ENCODE results near the gene CCDC121.
A peak's percentile ranks its signal among the peaks of the same experiment; 100 is the strongest.
"Not testable (repeated sequence)": the region's sequence is repeated elsewhere in the genome, so short reads cannot be mapped to it uniquely, and the experiment has no call there.

The CCDC121 gene

GRCh38 chr2:27634291-27634690 lies 5.5 kb upstream of the CCDC121 start:
- no peak for DNase-seq

GRCh38 chr2:27630257-27630656 lies 1.4 kb upstream of the CCDC121 start:
- DNase-seq, result not testable (repeated sequence)

- DNase-seq, result no peak
Measured at GRCh38 chr2:27627963-27628766, 647 bp downstream of the CCDC121 start.

GRCh38 chr2:27626921-27627320 lies 1.9 kb downstream of the CCDC121 start:
- not testable (repeated sequence) for DNase-seq

- not testable (repeated sequence) for DNase-seq
Measured at GRCh38 chr2:27626323-27626722, 2.5 kb downstream of the CCDC121 start.

- DNase-seq, result no peak
Measured at GRCh38 chr2:27624943-27625342, 3.9 kb downstream of the CCDC121 start.

GRCh38 chr2:27622921-27623384 lies 5.9 kb downstream of the CCDC121 start:
- no peak for DNase-seq

GRCh38 chr2:27621524-27621923 lies 7.3 kb downstream of the CCDC121 start:
- DNase-seq, result no peak

- DNase-seq, result no peak
Measured at GRCh38 chr2:27615316-27615715, 13.5 kb downstream of the CCDC121 start.

GRCh38 chr2:27613985-27614384 lies 14.8 kb downstream of the CCDC121 start:
- DNase-seq, result no peak

GRCh38 chr2:27606611-27607010 lies 22.2 kb downstream of the CCDC121 start:
- DNase-seq, result no peak

GRCh38 chr2:27596627-27597026 lies 32.2 kb downstream of the CCDC121 start:
- no peak for DNase-seq

- DNase-seq, result not testable (repeated sequence)
Measured at GRCh38 chr2:27595412-27595811, 33.4 kb downstream of the CCDC121 start.

GRCh38 chr2:27594020-27594703 lies 34.6 kb downstream of the CCDC121 start:
- not testable (repeated sequence) for DNase-seq

- DNase-seq, result no peak
Measured at GRCh38 chr2:27593240-27593639, 35.6 kb downstream of the CCDC121 start.

- no peak for DNase-seq
Measured at GRCh38 chr2:27591745-27592144, 37.1 kb downstream of the CCDC121 start.

GRCh38 chr2:27588308-27588707 lies 40.5 kb downstream of the CCDC121 start:
- no peak for DNase-seq

- no peak for DNase-seq
Measured at GRCh38 chr2:27587025-27587424, 41.8 kb downstream of the CCDC121 start.

- no peak for DNase-seq
Measured at GRCh38 chr2:27584597-27584996, 44.2 kb downstream of the CCDC121 start.

GRCh38 chr2:27583390-27583915 lies 45.4 kb downstream of the CCDC121 start:
- DNase-seq, result no peak

GRCh38 chr2:27582695-27583389 lies 46.0 kb downstream of the CCDC121 start, which contains the start of gene ZNF512:
Gene ZNF512, plus strand, starts transcription at chr2:27583042. Its CDS starts 71 bp downstream, at chr2:27583113.
- DNase-seq, result peak; percentile 87 to 91

- no peak for DNase-seq
Measured at GRCh38 chr2:27582129-27582694, 46.6 kb downstream of the CCDC121 start.

Measured in CD4-positive, alpha-beta T cell treated with Interleukin-4 for 1 hour (primary cell).